Common myeloid progenitor, CD34-positive (primary cell): ENCODE measurements around the gene GRK5.
"Not testable (repeated sequence)": the region's sequence is repeated elsewhere in the genome, so short reads cannot be mapped to it uniquely, and the experiment has no call there.

Source experiments
- CTCF ChIA-PET: fragments of 350-600 bp; sonication (Branson Sonifier 250); formaldehyde crosslinking; loops from one replicate; lab custom pipeline; 2021; ENCODE audit warnings: antibody characterized with exemption; lab: Charles Lee
- POLR2A ChIA-PET: fragments of 350-600 bp; sonication (Branson Sonifier 250); formaldehyde crosslinking; loops from one replicate; lab custom pipeline; 2021; ENCODE audit warnings: antibody characterized with exemption; lab: Charles Lee
- DNase-seq, 3 donors: peaks; one replicate each; pipeline versions ENCODE4 v3.0.0 to v3.0.0-alpha.2; 2013
- H3K27ac ChIP-seq, 2 experiments: 1 replicate in 1 of 2; 2 replicates in 1 of 2; pipeline ENCODE4 v1.7.0; 2013; ENCODE audit warnings: inconsistent platforms in 2 of 2, low read length in 2 of 2, mild to moderate bottlenecking in 2 of 2, low read depth in 1 of 2, moderate library complexity in 1 of 2; ENCODE audit not compliant: severe bottlenecking in 2 of 2, insufficient read depth in 1 of 2, poor library complexity in 1 of 2
- H3K27me3 ChIP-seq, 5 experiments: replicated peaks in 2 of 5; 1 replicate in 3 of 5; 2 replicates in 2 of 5; pipeline versions ENCODE4 v1.6.1 to v1.7.0; 2013; ENCODE audit warnings: low read length in 4 of 5, mild to moderate bottlenecking in 2 of 5, moderate library complexity in 2 of 5, inconsistent platforms in 1 of 5; ENCODE audit not compliant: insufficient read depth in 5 of 5, control insufficient read depth in 4 of 5
- H3K36me3 ChIP-seq, 4 experiments: 1 replicate in 2 of 4; 2 replicates in 2 of 4; pipeline versions ENCODE4 v1.6.1 to v1.7.0; 2013; ENCODE audit warnings: low read length in 3 of 4, control low read depth in 1 of 4, mild to moderate bottlenecking in 1 of 4; ENCODE audit not compliant: control insufficient read depth in 4 of 4, insufficient read depth in 4 of 4
- H3K4me1 ChIP-seq, 4 experiments: 1 replicate in 3 of 4; 2 replicates in 1 of 4; pipeline versions ENCODE4 v1.6.1 to v1.7.1; 2013; ENCODE audit warnings: low read length in 3 of 4, mild to moderate bottlenecking in 3 of 4, control low read depth in 1 of 4, inconsistent platforms in 1 of 4, moderate library complexity in 1 of 4; ENCODE audit not compliant: control insufficient read depth in 4 of 4, insufficient read depth in 4 of 4; ENCODE audit errors: control extremely low read depth in 1 of 4
- H3K4me3 ChIP-seq, 7 experiments: 1 replicate in 4 of 7; 2 replicates in 3 of 7; pipeline versions ENCODE4 v1.5.1 to v1.7.0; 2013; ENCODE audit warnings: mild to moderate bottlenecking in 7 of 7, low read length in 6 of 7, moderate library complexity in 6 of 7, inconsistent platforms in 2 of 7, low read depth in 2 of 7, control low read depth in 1 of 7; ENCODE audit not compliant: insufficient read depth in 4 of 7, control insufficient read depth in 1 of 7; ENCODE audit errors: extremely low read depth in 1 of 7
- H3K9me3 ChIP-seq, 5 experiments: 1 replicate in 4 of 5; 2 replicates in 1 of 5; pipeline versions ENCODE4 v1.6.1 to v1.7.1; 2013; ENCODE audit warnings: low read length in 4 of 5, mild to moderate bottlenecking in 2 of 5, inconsistent platforms in 1 of 5, low read depth in 1 of 5, moderate library complexity in 1 of 5; ENCODE audit not compliant: control insufficient read depth in 4 of 5, insufficient read depth in 2 of 5; ENCODE audit errors: control extremely low read depth in 1 of 5
- WGBS: methylation state at CpG from one replicate; pipeline ENCODE4 v1.1.5; 2013; ENCODE audit not compliant: insufficient coverage; 5-methylcytosine and 5-hydroxymethylcytosine counted together

Gene GRK5

GRCh38 chr10:119180850-119181400 lies 26.4 kb upstream of the GRK5 start:
- H3K4me1 ChIP-seq, result peaks cover 5 to 24% (median 18%) of the 10 kb centered on the region in 4 experiments
- ChIA-PET POLR2A (interaction anchor here (0.7 kb wide), 1 partner anchor 9 kb away, joined by 3 read pairs; no protein-coding TSS in a partner anchor), CTCF (interaction anchor here (0.6 to 2.7 kb wide), 6 partner anchors 8 to 221 kb away, joined by 3 to 14 read pairs (median 4); no protein-coding TSS in a partner anchor)
- 96% methylated on average over 3 of the region's 7 CpGs for WGBS
- H3K4me3 ChIP-seq, DNase-seq, H3K9me3 ChIP-seq, H3K27ac ChIP-seq, H3K27me3 ChIP-seq: not testable (repeated sequence)
- H3K36me3 ChIP-seq, result peaks cover 2 to 12% (median 8%) of the 10 kb centered on the region in 4 experiments

GRCh38 chr10:119183664-119184412 lies 23.5 kb upstream of the GRK5 start:
- no peak for DNase-seq
- POLR2A ChIA-PET, result no interaction called here
- Histone ChIP-seq H3K27me3 (no peaks in the 10 kb centered on the region), H3K36me3 (no peaks in the 10 kb centered on the region), H3K4me1 (peaks cover 0 to 8% (median 5%) of the 10 kb centered on the region in 4 experiments), H3K27ac (no peak overlapping the region), H3K9me3 (no peaks in the 10 kb centered on the region), H3K4me3 (no peak overlapping the region)
- WGBS, result 100% methylated on average over 2 of the region's 9 CpGs
- CTCF ChIA-PET, result interaction anchor here (0.6 to 1.0 kb wide), 3 partner anchors 16 to 236 kb away, joined by 3 to 4 read pairs (median 3); no protein-coding TSS in a partner anchor

GRCh38 chr10:119189811-119190282 lies 17.5 kb upstream of the GRK5 start:
- peaks cover 5 to 33% (median 29%) of the 10 kb centered on the region in 4 experiments for H3K4me1 ChIP-seq
- CTCF ChIA-PET, result interaction anchor here (0.8 to 4.8 kb wide), 14 partner anchors 9 to 278 kb away, joined by 3 to 38 read pairs (median 3); partner anchors contain the start of gene GRK5
- WGBS, result 3% methylated on average over 3 of the region's 3 CpGs
- no peaks in the 10 kb centered on the region for H3K36me3 ChIP-seq
- no peak overlapping the region for H3K27ac ChIP-seq
- POLR2A ChIA-PET, result interaction anchor here (0.5 to 0.6 kb wide), 2 partner anchors 9 to 723 kb away, joined by 3 read pairs; no protein-coding TSS in a partner anchor
- no peaks in the 10 kb centered on the region for H3K9me3 ChIP-seq
- H3K27me3 ChIP-seq, result no peaks in the 10 kb centered on the region
- H3K4me3 ChIP-seq, result peak overlapping the region in 2 of 7 experiments; percentile 28 to 29
- DNase-seq, result peak; percentile 75 to 95 (median 94)

GRCh38 chr10:119190353-119190752 lies 17.0 kb upstream of the GRK5 start:
- DNase-seq, result peak in 1 of 3 donors; percentile 25
- H3K27me3 ChIP-seq, result no peaks in the 10 kb centered on the region
- POLR2A ChIA-PET, result interaction anchor here (0.5 to 0.6 kb wide), 2 partner anchors 10 to 723 kb away, joined by 3 read pairs; no protein-coding TSS in a partner anchor
- no peaks in the 10 kb centered on the region for H3K36me3 ChIP-seq
- H3K9me3 ChIP-seq, result no peaks in the 10 kb centered on the region
- H3K27ac ChIP-seq, result no peak overlapping the region
- peak overlapping the region in 3 of 7 experiments; percentile 12 to 29 (median 28) for H3K4me3 ChIP-seq
- H3K4me1 ChIP-seq, result peaks cover 5 to 33% (median 29%) of the 10 kb centered on the region in 4 experiments
- 80% methylated on average over 2 of the region's 4 CpGs for WGBS
- CTCF ChIA-PET, result interaction anchor here (0.8 to 4.8 kb wide), 14 partner anchors 9 to 278 kb away, joined by 3 to 38 read pairs (median 3); partner anchors contain the start of gene GRK5

GRCh38 chr10:119190954-119191785 lies 16.2 kb upstream of the GRK5 start:
- 0% methylated on average over 2 of the region's 5 CpGs for WGBS
- POLR2A ChIA-PET, result interaction anchor here (0.6 kb wide), 1 partner anchor 352 kb away, joined by 4 read pairs; the partner anchor contains the start of gene RGS10
- CTCF ChIA-PET, result interaction anchor here (0.6 to 4.8 kb wide), 9 partner anchors 8 to 230 kb away, joined by 3 to 38 read pairs (median 3); no protein-coding TSS in a partner anchor
- H3K27ac ChIP-seq, result no peak overlapping the region
- no peaks in the 10 kb centered on the region for H3K36me3 ChIP-seq
- H3K9me3 ChIP-seq, result no peaks in the 10 kb centered on the region
- H3K27me3 ChIP-seq, result no peaks in the 10 kb centered on the region
- H3K4me3 ChIP-seq, result peak overlapping the region in 1 of 7 experiments; percentile 42
- H3K4me1 ChIP-seq, result peaks cover 5 to 33% (median 29%) of the 10 kb centered on the region in 4 experiments
- peak in 2 of 3 donors; percentile 72 to 79 for DNase-seq

GRCh38 chr10:119191881-119192280 lies 15.5 kb upstream of the GRK5 start:
- no peaks in the 10 kb centered on the region for H3K9me3 ChIP-seq
- CTCF ChIA-PET, result interaction anchor here (0.6 to 2.5 kb wide), 3 partner anchors 12 to 96 kb away, joined by 3 to 7 read pairs (median 3); no protein-coding TSS in a partner anchor
- no peak overlapping the region for H3K27ac ChIP-seq
- H3K27me3 ChIP-seq, result no peaks in the 10 kb centered on the region
- H3K4me3 ChIP-seq, result no peak overlapping the region
- H3K36me3 ChIP-seq, result no peaks in the 10 kb centered on the region
- peak in 1 of 3 donors; percentile 38 for DNase-seq
- 58% methylated on average over 2 of the region's 4 CpGs for WGBS
- POLR2A ChIA-PET, result no interaction called here
- H3K4me1 ChIP-seq, result peaks cover 5 to 33% (median 29%) of the 10 kb centered on the region in 4 experiments
